Body of pancreas (tissue), 4 donors: ENCODE results near the gene SMIM36. TPM values are rescaled to one million over a fixed set of nuclear protein-coding genes. Genes with fewer than 3 reads are reported as not detected.

ENCODE experiments used
- ATAC-seq: fragments of 150-250 bp; one replicate; pipeline ENCODE4 v1.9.1; 2016
- DNase-seq, 4 donors: peaks; one replicate each; pipeline ENCODE4 v3.0.0-alpha.2; 2019
- H3K27ac ChIP-seq, 4 donors: fragments of 200-600 bp; sonication (generic); 1 replicate in 3 of 4; 2 replicates in 1 of 4; pipeline versions ENCODE4 v1.5.1 to v1.6.1; 2016 to 2019; ENCODE audit warnings: mild to moderate bottlenecking in 1 of 4, mixed read lengths in 1 of 4, moderate library complexity in 1 of 4
- H3K27me3 ChIP-seq, 2 donors: fragments of 200-600 bp; sonication (generic); one replicate each; pipeline ENCODE4 v1.6.0; 2016; ENCODE audit warnings: mild to moderate bottlenecking in 1 of 2
- H3K36me3 ChIP-seq, 2 donors: fragments of 200-600 bp; sonication (generic); replicated peaks in 1 of 2; 2 replicates each; pipeline ENCODE4 v1.5.1; 2016; ENCODE audit warnings: low read depth in 2 of 2; ENCODE audit not compliant: insufficient read depth in 1 of 2
- H3K4me1 ChIP-seq: fragments of 200-600 bp; sonication (generic); one replicate; pipeline ENCODE4 v1.6.0; 2016
- H3K4me3 ChIP-seq, 2 donors: fragments of 200-600 bp; sonication (generic); 1 replicate in 1 of 2; 2 replicates in 1 of 2; pipeline ENCODE4 v1.5.1; 2016 to 2019
- H3K9me3 ChIP-seq, 3 donors: fragments of 200-600 bp; sonication (generic); 1 replicate in 2 of 3; 2 replicates in 1 of 3; pipeline ENCODE4 v1.5.1; 2016
- CTCF ChIP-seq, 7 experiments: fragments of 450-650 bp in 4 of 7; fragments of 200-600 bp in 3 of 7; sonication (generic) in 3 of 7; IDR thresholded peaks; one replicate each; pipeline ENCODE4 v1.5.1; 2016 to 2019; ENCODE audit warnings: antibody characterized with exemption in 7 of 7
- POLR2A ChIP-seq, 3 donors: fragments of 450-650 bp; IDR thresholded peaks; one replicate each; pipeline ENCODE4 v1.6.1; 2016; ENCODE audit warnings: antibody characterized with exemption in 3 of 3, mild to moderate bottlenecking in 2 of 3
- whole genome bisulfite sequencing, 2 donors: methylation state at CpG; one replicate each; pipeline ENCODE4 v1.1.5; 2017; 5-methylcytosine and 5-hydroxymethylcytosine counted together
- intact Hi-C: fragments of 100-400 bp; cut with DNase I; formaldehyde crosslinking; loops from one replicate; pipeline ENCODE4 v1.15.1; 2023
- total RNA-seq, 2 donors: library from RNA; depleted of rRNA; stranded (reverse); fragments of >200 nt; gene quantifications; one replicate each; pipeline ENCODE4 v1.1.0, GENCODE V29; 2016

The SMIM36 gene
- total RNA-seq, 2 donors from 2014 or later, result not detected

GRCh38 chr17:55437159-55437605, 74.1 kb downstream of the SMIM36 start:
- H3K36me3 ChIP-seq, result no peaks in the 10 kb centered on the region
- peaks cover 20% of the 10 kb centered on the region for H3K4me1 ChIP-seq
- no peak for ATAC-seq
- 40 to 60% methylated on average over 5 of the region's 5 CpGs for WGBS, 2 donors
- intact Hi-C loops, result no loop called here
- H3K9me3 ChIP-seq, result no peaks in the 10 kb centered on the region
- DNase-seq, result peak in 1 of 4 donors; percentile 32
- no peak overlapping the region for H3K4me3 ChIP-seq
- H3K27me3 ChIP-seq, result no peaks in the 10 kb centered on the region
- TF ChIP-seq CTCF (IDR thresholded peaks at IDR 0.05), result no peak
- H3K27ac ChIP-seq, result no peak overlapping the region

- DNase-seq (no peak), ATAC-seq (no peak)
- Histone ChIP-seq H3K36me3 (no peaks in the 10 kb centered on the region), H3K4me3 (no peak overlapping the region), H3K27ac (no peak overlapping the region), H3K27me3 (no peaks in the 10 kb centered on the region), H3K9me3 (no peaks in the 10 kb centered on the region), H3K4me1 (peaks cover 20% of the 10 kb centered on the region)
- TF ChIP-seq CTCF (IDR thresholded peaks at IDR 0.05) (no peak), POLR2A (IDR thresholded peaks at IDR 0.05) (no peak)
- intact Hi-C loops, result no loop called here
- WGBS, 2 donors, result 85 to 94% methylated on average over 4 of the region's 4 CpGs
Observed at GRCh38 chr17:55436224-55437158, 74.8 kb downstream of the SMIM36 start.

GRCh38 chr17:55435408-55435807, 75.8 kb downstream of the SMIM36 start:
- intact Hi-C loops, result no loop called here
- no peak for ATAC-seq
- Histone ChIP-seq H3K36me3 (no peaks in the 10 kb centered on the region), H3K9me3 (no peaks in the 10 kb centered on the region), H3K27ac (no peak overlapping the region), H3K4me3 (no peak overlapping the region), H3K27me3 (no peaks in the 10 kb centered on the region), H3K4me1 (peaks cover 24% of the 10 kb centered on the region)
- TF ChIP-seq POLR2A (IDR thresholded peaks at IDR 0.05), result no peak
- no peak for TF ChIP-seq CTCF (IDR thresholded peaks at IDR 0.05)
- DNase-seq, result no peak
- WGBS, 2 donors, result 59 to 60% methylated on average over 4 of the region's 4 CpGs

- 92 to 100% methylated on average over 1 of the region's 1 CpG for WGBS, 2 donors
- no peak for TF ChIP-seq CTCF (IDR thresholded peaks at IDR 0.05)
- TF ChIP-seq POLR2A (IDR thresholded peaks at IDR 0.05), result no peak
- intact Hi-C loops, result no loop called here
- Histone ChIP-seq H3K4me3 (no peak overlapping the region), H3K9me3 (no peaks in the 10 kb centered on the region), H3K27me3 (no peaks in the 10 kb centered on the region), H3K36me3 (no peaks in the 10 kb centered on the region), H3K27ac (peak overlapping the region in 2 of 4 donors; percentile 64 to 77), H3K4me1 (peaks cover 25% of the 10 kb centered on the region)
- DNase-seq (no peak), ATAC-seq (no peak)
Observed at GRCh38 chr17:55434721-55435120, 76.5 kb downstream of the SMIM36 start.
